UCSD-AML1 (cell line): ENCODE measurements around the gene APRT.

Source experiments
- DNase-seq: peaks from one replicate; lab custom pipeline; 2025; ENCODE audit not compliant: unreplicated experiment; lab: John Stamatoyannopoulos, UW

Gene APRT

GRCh38 chr16:88809068-88809675, 2.6 kb downstream of the APRT start:
- DNase-seq, result no peak

DNA sequence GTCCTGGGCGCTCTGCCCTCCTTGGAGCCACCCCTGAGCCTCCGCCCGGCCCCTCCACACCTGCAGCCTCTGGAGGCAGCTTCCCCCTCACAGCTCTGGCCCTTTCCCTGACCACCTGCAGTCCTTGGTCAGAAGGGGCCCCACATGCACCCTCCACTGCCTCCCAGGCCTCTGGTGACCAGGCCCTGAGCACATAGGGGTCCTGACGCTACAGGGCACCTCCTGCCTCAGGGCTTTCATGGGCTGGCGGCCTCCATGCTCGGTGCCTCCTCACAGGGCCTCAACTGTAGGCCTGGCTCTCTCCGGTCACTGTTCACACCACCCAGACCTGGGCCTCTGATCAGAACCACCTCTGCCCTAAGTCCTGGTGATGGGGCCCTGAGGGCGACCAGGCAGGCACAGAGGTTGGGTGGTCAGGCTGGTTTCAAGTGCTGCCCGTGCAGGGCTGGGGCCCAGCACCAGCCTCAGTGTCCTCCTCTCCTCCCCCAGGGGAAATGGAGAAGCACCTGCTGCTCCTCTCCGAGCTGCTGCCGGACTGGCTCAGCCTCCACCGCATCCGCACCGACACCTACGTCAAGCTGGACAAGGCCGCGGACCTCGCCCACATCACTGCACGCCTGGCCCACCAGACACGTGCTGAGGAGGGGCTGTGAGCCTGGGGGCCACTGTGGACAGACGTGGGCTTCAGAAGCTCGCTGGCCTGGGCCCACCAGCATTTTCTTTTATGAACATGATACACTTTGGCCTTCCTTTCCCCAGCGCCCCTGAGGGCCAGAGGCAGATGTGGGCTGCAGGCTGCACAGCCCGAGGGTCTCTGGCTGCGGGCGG, 3.9 kb downstream of the APRT start:
- no peak for DNase-seq

GRCh38 chr16:88807142-88807625, 4.5 kb downstream of the APRT start:
- DNase-seq, result no peak

DNA sequence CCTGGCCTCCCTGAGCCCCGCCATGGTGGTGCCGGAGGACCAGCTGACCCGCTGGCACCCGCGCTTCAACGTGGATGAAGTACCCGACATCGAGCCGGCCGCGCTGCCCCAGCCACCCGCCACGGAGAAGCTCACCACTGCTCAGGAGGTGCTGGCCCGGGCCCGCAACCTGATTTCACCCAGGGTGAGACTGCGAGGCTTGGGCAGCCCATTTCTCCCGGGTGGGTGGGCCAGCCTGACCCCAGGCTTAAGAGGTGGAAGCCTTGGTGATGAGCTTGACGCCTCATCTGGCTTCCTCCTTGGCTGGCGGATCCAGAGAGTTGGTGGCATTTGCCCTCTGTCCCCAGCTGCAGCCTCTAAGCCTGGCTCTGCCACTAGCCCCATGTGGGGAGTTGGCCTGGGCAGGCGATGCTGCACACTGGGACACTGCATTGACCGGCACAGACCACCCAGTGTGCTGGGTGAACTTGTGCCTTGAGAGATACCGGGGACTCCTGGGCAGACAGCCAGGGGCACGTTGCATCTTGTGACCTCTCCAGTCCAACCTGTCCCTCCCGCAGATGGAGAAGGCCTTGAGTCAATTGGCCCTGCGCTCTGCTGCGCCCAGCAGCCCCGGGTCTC, 5.1 kb downstream of the APRT start:
- no peak for DNase-seq

DNA sequence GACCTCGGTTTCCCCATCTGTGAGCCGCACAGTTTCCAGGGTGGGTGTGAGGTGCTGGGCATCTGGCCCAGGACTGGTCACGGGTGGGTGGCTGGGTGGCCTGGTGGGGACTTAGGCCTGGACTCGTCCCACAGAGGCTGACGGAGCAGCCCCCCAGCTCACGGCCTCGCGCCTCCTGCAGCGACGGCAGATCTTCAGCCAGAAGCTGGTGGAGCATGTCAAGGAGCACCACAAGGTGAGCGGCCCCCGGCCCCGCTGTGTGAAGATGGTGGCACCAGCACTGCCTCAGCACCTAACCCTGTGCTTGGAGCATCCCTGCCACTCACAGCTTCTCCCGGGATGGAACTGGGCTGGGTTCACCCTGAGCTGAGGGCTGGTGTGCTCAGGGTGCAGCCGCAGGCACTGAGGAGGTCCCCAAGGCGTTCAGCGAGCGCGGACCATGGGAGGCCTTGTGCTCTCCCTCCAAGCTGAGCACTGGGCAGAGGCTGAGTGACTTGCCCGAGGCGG, 5.8 kb downstream of the APRT start:
- DNase-seq, result no peak

GRCh38 chr16:88805340-88805715, 6.4 kb downstream of the APRT start:
- DNase-seq, result no peak

DNA sequence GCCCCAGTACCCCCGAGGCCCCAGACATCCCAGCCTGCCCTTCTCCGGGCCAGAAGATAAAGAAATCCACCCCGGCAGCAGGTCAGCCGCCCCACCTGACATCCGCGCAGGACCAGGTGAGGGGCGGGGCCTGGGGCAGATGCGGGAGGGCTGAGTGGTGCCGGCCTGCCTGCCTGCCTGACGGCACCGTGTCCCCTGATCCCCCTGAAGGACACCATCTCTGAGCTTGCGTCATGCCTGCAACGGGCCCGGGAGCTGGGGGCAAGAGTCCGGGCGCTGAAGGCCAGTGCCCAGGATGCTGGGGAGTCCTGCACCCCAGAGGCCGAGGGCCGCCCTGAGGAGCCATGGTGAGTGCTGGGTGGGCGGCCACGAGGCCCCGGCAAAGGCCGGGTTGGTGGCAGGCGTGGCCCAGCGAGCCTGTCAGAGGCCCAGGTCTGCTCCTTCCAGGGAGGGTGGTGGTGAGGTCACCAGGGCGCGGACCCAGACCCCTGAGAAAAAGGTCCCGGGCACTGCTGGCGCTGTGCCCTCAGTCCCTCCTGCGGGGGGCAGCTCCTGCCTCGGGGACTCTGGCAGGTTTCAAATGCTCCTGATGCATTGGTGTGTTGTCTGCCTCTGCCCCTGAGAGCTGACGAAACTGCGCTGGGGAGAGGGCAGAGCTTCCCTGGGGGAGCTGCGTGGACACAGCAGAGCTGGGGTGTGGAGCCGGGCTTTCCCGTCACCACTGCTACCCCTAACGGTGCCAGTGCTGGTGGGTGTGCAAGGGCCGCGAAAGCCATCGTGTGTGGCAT, 7.0 kb downstream of the APRT start:
- DNase-seq, result no peak

- DNase-seq, result no peak
Observed at GRCh38 chr16:88804173-88804551, 7.6 kb downstream of the APRT start.

DNA sequence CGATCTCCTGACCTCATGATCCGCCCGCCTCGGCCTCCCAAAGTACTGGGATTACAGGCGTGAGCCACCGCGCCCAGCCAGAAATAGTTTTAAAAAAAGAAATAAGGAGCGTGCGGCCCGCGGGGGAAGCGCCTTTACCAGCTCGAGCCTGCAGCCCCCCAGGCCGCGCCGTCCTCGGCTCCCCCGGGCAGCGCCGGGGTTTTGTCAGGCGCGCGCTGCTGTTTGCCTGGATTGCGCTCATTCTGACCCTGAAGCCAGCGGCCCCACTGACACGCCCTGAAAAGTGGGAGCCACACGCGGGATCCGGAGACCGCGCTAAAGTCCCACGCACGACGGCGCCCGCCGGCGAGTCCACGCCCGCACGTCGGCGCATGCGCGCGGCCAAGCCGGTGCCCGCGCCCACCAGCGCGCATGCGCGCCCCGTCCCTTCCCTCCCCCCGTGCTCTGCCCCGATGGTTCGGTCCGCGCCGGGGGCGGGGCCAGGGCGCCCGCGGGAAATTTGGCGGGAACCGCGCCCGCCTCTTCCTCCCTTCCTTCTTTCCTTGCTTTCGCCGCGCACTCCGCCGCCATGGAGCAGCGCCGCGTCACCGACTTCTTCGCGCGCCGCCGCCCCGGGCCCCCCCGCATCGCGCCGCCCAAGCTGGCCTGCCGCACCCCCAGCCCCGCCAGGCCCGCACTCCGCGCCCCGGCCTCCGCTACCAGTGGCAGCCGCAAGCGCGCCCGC, 8.3 kb downstream of the APRT start, which contains the start of gene CDT1:
Gene CDT1, plus strand, starts transcription at position 526 of the 724 bp plus-strand sequence. Its CDS starts 43 bp downstream, at position 569.
- peak; percentile 91 for DNase-seq

- no peak for DNase-seq
Observed at GRCh38 chr16:88800277-88800592, 11.5 kb downstream of the APRT start.

DNA sequence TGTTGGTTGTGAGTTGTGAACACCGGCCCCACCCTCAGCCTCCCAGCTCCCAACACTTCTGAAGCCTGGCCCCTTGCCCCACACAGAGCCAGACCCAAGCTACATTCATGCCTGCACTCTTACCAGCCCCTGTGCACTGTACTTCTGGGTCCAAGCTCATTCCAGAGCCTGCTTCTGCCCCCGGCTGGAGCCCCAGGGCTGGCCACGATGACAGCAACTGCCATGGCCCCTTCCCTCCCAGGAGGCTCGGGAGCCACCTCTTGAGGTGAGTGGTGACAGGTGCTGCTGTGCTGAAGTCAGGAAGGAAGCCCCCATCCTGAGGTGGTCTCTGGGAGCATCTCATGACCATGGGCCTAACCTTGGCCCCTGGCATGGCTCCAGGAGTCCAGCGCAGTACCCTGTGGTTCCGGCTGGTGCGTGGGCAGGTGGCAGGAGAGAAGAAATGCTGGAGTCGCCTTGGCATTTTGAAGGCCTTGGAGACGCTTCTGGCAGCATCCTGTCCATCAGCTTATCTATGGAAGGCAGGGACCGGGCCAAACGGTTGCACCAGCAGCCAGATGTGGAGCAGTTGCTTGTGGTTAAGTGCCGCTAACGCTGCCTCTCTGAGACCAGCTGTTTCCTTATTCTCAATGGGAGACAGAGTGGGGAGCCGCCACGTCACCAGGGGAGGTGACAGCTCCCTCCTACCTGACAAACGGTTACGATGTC, 12.0 kb downstream of the APRT start:
- peak; percentile 85 for DNase-seq

DNA sequence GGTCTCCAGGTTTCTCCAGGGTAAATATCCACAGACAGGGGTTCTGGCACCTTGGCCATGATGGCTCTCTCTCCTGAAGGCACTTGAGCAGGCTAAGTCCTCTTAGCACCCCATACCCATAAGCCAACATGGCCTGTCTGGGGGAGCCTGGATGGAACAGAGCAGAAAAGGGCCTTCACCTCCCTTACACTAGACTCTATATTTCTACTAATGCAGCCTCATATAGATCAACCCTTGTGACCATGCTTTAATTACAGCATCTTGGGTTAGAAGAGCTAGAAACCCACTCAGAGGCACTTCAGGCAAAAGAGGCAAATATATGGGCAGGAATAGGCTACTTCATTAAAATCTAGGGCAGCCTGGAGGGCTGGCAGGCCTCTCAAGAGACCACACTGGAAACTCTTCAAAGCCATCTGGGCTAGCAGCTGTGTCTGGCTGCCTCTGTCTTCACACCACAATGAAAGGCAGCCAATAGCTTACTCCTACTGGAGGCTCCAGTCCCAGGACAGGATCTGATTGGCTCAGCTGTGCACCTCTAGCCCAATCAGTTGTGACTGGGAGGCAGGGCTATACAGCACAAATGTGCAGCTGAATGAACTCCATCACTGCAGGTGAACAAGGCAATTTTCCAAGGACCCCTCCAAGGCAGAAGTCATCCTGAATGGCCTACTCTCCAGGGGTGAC, 12.8 kb downstream of the APRT start:
- no peak for DNase-seq

GRCh38 chr16:88798073-88798472, 13.7 kb downstream of the APRT start:
- DNase-seq, result no peak

DNA sequence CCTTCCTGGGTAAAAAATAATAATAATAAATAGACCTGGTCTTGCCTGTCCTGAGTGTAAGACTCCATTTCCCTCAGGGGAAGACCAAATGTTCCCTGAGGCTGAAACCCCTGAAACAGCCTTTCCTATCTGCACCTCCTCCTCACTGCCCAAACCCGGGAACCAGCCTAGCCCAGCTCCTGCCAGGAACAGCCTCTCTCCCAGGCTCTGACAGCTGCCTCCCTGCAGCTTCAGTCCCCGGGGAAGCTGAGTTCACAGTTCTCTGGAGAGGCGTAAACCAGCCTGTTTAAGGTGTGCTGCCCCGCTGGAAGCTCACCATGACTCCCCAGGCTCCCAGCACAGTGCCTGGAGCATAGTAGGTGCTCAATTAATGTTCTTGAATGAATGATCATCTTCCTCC, 15.4 kb downstream of the APRT start:
- no peak for DNase-seq

DNA sequence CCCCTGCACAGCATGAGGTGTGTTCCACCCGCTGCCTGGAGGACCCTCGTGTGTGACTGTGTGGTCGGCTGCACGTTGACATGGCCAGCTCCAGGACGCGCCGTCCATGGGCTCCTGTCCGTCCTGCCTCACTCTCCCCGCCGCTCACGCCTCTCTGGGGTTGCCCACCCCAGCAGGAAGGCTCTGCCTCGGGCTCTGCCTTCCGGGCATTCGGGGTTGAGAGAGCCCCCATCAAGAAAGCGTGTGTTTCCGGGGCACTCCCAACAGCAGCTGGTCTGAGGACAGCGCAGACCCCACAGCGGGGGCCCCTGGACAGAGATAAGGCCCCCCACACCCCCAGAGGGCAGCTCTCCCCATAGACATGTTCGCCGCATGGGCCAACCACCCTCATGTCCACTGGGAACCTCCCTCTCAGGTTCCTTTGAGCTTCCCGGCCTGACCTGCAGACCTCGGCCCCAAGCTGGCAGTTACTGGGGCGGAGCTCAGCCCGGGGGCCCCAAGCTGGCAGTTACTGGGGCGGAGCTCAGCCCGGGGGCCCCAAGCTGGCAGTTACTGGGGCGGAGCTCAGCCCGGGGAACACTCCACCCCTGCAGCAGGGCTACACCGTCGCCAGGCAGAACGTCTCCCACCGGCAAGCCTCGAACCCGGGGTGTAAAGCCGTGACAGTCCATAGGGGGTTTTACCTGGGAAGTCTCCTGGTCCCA, 18.3 kb downstream of the APRT start:
- DNase-seq, result no peak

- DNase-seq, result no peak
Observed at GRCh38 chr16:88792668-88793250, 19.0 kb downstream of the APRT start.

DNA sequence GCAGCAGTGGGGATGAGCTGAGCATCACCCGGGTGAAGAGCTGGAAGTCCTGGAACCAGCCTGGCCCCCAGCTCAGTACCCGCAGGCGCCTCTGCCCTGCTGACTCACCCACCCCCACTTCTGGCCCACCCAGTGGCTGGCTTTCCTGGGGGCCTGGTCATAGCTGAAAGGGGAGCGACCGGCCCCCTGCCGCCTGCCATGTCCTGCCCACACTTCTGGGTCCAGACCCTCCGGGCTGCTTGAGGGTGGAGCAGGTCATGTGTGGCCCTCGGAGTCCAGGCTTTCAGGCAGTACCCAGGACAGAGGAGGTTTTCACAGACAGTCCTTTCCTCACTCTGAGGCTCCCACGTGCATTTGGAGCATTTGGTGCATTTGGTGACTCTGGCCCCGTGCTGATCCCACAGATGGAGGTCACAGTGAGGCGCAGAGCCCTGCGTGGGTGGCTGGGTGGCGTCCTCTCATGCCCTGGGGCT, 19.6 kb downstream of the APRT start:
- no peak for DNase-seq
